Occipital lobe (tissue), 2 donors: ENCODE measurements around the gene NLK. TPM values are rescaled to one million over a fixed set of nuclear protein-coding genes. Genes with fewer than 3 reads are reported as not detected.
"Not testable (repeated sequence)": the region's sequence is repeated elsewhere in the genome, so short reads cannot be mapped to it uniquely, and the experiment has no call there.

Source experiments
- DNase-seq: peaks from one replicate; lab custom pipeline; 2025; lab: John Stamatoyannopoulos, UW
- total RNA-seq: library from RNA; depleted of rRNA; stranded (reverse); fragments of >200 nt; gene quantifications from one replicate; pipeline ENCODE4 v1.2.3, GENCODE V29; 2014

The NLK gene
- total RNA-seq, 1 donor from 2014 or later = 54.3 TPM

DNA sequence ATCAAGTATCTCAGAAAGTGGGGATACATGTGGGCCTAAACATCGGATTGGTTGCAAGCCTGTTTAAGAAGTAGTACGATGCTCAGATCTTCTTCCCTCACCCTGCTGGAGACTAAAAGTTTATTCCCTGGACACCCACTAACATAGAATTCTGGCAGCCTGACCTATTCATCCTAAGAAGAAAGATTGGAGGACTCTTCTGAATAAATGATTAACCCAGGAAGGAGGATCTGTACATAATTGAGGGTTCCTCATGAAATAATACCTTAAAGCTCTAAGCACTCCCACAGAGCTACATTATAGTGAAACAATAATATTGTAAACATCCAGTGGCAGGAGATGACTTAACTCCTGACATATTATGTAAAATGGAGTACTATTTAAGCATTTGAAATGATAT is 111.7 kb downstream of the NLK start:
- no peak for DNase-seq

DNA sequence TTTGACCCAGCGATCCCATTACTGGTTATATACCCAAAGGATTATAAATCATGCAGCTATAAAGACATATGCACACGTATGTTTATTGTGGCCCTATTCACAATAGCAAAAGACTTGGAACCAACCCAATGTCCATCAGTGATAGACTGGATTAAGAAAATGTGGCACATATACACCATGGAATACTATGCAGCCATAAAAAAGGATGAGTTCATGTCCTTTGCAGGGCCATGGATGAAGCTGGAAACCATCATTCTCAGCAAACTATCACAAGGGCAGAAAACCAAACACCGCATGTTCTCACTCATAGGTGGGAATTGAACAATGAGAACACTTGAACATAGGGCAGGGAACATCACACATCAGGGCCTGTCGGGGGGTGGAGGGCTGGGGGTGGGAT is 112.9 kb downstream of the NLK start:
- not testable (repeated sequence) for DNase-seq

DNA sequence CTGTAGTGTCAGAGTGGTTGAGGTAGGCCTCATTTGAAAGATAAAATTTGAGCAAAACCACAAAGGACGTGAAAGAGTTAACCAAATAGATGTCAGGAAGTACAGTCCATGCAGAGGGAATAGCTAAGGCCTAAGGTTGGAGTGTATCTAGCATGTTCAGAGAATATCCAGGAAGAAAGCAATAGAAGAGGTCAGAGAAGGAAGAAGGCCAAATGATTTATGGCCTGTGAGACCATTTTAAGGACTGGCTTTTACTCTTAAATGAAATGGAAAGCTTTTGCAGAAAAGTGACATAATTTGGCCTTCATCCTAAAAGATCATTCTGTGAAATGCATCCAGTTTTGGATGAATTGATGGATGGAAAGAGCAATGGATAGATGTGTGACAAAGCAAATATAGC is 116.5 kb downstream of the NLK start:
- DNase-seq = no peak

- no peak for DNase-seq
Observed at GRCh38 chr17:28159924-28160323, 117.4 kb downstream of the NLK start.

DNA sequence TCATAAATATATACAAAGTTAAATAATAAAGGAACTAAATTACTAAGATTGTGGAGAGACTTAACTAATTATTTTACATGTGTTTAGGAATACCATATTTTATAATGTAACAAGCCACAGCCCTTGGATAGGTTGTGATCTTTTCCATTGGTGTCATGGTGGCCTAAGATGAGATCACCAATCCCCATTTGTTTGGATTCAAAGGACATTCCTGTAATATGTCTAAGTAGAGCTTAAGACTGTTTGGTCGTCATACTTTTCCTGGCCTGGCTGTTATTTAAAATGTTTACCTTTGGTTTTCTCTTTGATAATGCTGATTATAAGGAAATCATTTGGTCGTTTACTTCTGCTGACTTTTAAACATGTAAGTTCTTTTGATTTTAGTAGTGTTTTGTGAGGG is 118.1 kb downstream of the NLK start:
- DNase-seq = no peak

GRCh38 chr17:28161311-28161710 is 118.8 kb downstream of the NLK start:
- DNase-seq = no peak

DNA sequence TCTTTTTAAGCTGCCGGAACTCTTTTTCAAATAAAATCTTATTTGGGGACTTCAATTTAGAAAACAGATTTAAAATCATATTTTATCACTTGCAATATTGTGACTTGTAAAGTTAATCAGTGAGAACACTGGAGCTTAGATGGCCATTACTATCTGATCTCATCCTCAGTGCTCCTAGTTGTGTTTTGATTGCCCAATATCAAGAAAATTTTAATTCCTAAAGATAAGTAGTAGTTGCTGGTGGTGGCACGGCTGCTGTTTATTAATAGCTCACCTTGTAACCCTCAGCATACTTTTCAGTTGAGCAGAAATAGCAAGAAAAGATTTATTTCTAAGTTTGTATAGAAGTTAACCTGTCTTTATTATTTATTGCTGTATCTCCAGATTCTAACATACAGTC is 124.0 kb downstream of the NLK start:
- no peak for DNase-seq

DNA sequence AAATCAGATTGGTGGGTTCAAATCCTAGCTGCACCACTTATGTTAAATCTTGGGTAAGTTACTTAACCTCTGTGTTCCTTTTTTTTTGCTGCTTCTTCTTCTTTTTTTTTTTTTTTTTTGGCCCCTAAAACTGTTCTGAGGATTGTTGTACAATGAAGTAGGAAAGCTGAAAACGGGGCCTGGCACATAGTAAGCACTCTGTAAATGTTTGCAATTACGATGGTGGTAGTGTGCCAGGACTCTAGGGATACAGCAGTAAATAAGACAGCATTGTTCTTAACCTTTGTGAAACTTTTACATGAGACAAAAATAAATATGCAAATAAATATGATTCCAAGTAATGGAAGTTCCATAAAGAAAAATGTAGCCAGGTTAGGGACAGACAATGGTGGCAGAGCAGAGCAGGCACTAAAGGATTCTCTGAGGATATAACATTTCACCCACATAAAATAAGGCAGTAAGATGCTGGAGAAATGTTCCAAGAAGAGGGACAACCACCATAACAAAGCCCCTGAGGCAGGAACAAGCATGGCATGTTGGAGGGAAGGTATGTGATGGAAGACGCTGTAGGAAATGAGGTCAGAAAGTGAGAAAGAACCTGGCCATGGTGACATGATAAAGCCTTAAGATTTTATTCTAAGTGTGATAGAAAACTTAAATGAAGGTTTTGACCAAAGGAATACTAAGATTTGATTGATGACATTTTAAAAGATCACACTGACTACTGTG is 127.3 kb downstream of the NLK start:
- no peak for DNase-seq

- no peak for DNase-seq
Observed at GRCh38 chr17:28170771-28171170, 128.3 kb downstream of the NLK start.

GRCh38 chr17:28173031-28173561 is 130.6 kb downstream of the NLK start:
- no peak for DNase-seq

GRCh38 chr17:28173801-28174200 is 131.3 kb downstream of the NLK start:
- no peak for DNase-seq

DNA sequence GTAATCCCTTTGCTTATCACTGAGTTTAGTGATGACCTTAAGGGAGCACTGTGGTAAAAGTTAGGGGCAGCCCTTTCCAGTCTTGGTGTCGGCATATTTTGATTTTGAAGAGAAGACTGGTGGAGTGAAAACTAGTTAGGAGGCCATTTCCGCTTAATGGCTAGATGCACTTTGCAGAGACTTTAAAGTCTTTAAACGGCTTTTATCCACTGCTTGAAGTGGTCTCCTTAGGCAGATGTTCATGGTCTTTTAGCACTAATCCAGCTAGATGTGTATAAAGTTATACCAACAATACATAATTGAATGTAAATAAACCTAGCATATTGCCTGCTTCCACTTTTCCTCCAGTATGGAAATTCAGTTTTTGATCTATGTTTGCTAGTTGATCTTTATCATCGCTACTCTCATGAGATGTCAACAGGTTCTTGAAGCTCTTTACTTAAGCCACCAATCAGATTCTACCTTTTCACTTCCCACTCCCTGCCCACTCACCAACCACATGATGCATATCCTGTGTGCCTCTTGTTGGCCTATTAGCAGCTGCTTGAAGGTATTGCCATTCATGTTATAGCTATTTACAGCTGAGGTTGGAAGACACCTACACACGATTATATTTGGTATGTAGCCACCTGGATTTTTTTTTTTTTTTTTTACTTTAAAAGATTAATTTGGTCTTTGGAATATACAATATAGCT is 132.0 kb downstream of the NLK start:
- no peak for DNase-seq

DNA sequence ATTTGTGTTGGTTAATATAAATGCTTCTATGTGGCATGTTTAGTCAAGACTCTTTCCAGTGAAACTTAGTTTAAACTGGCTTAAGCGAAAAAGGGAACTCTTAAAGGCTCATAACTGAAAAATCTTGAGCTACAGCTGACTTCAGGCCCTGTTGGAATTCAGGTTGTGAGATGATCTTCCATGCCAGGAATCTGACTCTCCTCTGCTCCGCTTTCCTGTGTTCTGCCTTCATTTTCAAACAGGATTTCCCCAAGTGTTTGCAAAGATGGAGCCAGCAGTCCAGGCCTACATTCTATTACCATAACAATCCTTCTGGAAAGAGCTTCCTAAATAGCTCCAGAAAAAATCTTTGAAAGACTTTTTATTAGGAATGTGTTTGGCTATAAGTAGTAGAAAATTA is 134.9 kb downstream of the NLK start:
- DNase-seq = no peak

DNA sequence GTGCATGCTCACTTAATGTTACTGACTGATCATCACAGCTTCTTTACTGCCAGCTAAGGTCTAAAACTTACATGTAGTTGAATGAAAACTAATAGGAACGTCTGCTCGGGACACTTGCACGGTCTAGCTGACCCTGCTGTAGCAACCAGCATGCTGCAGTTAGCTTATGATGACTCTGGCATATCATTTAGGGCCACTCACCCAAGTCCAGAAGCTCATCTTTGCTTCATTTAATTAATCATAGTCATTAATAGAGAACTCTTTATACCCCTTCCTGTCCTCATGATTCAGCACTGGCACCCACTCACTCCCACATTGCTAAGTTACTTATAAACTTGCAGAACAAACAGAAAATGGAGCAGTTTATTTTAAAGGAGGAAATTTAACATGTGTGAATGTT is 136.3 kb downstream of the NLK start:
- no peak for DNase-seq

DNA sequence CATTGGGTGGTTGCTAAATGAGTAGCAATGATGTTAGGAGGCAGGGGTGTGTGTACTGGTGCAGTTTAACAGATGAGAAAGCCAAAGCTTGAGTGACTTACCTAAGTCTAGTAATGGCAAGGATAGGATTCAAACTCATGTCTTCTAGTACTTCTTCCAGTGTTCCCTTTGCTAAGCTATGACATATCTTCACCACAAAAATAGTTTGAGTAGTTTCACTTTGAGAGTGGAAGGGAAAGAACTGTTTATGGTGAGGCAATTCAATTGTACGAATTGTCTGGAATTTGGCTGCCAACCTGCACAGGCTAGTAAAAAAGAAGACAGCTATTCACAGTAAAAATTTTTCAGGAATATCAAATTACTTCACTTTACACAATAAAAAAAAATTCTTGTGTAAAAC is 138.0 kb downstream of the NLK start:
- DNase-seq = no peak

- DNase-seq = no peak
Observed at GRCh38 chr17:28181568-28181967, 139.1 kb downstream of the NLK start.

DNA sequence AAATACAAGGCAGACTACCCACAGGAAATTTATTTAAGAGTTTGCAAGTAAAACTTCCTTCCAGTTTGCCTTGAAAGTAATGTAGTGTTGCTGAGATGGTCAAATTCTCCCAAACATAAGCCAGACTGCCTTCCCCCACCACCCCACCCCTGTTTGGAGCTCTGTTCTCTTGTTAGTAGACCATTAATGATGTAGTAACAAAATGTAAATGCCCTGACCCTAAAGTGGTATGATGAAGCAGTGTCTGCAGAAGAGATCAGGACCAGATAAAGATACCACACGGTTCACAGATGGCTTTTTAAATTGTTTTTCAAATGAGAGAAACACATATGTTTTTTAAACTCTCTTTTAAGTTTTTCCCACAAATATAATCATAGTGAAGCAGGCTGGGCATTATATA is 140.1 kb downstream of the NLK start:
- DNase-seq = no peak

- no peak for DNase-seq
Observed at GRCh38 chr17:28185658-28186057, 143.2 kb downstream of the NLK start.

GRCh38 chr17:28186472-28186871 is 144.0 kb downstream of the NLK start:
- DNase-seq = not testable (repeated sequence)

- no peak for DNase-seq
Observed at GRCh38 chr17:28187931-28188330, 145.5 kb downstream of the NLK start.

DNA sequence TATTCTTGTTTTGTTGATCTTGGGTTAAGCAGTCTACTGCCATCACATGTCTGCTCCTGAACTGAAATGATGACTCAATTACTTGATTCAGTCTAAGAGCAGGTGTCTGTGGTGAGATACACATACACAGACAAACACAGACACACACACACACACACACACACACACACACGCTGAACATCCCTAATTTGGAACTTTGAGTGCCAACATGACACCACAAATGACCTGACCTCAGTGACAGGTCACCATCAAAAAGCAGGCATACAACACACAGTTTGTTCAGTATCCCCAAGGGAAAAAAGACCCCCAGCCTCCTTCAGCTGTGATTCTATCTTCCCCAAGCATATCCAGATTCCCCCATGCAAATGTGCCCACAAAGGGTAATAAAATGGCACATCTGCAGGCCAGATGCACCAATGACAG is 146.4 kb downstream of the NLK start:
- no peak for DNase-seq

DNA sequence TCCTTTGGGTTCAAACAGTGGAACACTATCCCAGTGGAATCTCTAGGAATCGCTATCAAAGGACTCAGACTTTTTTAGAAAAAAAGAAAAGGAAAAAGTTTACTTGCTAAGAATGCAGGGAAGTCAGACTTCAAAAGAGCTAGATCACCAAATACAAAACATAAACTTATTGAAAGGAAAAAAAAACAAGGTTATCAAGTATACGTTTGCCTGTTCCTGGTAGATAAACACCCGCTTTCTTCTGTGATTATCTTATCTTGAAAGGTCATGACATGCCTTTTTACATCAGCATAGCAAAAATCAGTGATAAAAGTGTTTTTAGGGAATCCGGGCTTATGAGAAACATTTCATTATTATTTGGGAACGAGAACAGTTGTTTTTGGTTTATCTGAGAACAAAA is 147.2 kb downstream of the NLK start:
- no peak for DNase-seq

- no peak for DNase-seq
Observed at GRCh38 chr17:28191018-28191417, 148.5 kb downstream of the NLK start.
